DMS153 treated with DMSO at 0.1 percent for 48 hours (cell line): ENCODE results near the gene PPIE.

Experiments
- DNase-seq: peaks from one replicate; lab custom pipeline; 2025; ENCODE audit not compliant: unreplicated experiment; lab: John Stamatoyannopoulos, UW

The PPIE gene

DNA sequence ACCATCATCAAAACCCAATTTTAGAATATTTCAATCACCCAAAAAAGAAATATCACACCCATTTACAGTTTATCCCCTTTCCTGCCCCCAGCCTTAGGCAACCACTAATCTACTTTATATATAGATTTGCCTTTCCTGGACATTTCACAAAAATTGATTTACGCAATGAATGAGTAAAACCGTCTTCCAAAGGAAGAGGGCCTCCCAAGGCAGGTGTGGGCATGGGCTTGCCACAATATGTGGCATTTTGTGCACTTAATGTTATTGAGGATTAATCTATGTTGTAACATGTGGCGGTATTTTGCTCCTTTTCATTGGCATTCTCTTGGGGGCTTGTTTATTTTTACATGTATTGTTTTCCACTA lies 61.8 kb downstream of the PPIE start:
- no peak for DNase-seq

DNA sequence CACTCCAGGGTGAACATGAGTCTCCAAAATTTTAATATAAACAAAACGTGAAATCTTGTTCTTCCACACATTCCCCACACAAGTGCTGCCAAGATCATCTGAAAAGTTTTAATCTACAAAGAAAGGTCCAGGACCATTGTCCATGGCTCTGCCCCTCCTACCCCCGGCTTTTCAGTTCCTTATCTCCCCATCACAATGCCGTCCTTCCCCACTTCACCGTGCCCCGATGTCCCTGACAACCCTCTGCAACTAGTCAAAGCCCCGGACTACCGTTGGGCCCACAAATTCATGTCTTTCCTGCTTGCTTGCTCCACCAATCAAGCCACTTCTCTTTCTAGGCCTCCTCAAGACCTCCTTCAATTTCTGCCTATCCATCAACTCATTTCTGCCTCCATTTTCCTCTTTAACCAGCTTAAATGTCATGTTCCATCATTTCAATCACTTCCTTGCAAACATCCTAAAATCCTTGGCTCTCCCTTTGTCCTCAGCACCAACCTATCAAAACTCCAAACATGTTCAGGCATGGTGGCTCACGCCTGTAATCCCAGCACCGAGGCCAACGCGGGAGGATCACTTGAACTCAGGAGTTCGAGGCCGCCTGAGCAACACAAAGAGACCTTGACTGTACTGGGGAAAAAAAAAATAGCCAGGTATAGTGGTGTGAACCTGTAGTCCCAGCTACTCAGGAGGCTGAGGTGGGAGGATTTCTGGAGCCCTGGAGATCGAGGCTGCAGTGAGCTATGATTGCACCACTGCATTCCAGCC lies 64.0 kb downstream of the PPIE start:
- no peak for DNase-seq

DNA sequence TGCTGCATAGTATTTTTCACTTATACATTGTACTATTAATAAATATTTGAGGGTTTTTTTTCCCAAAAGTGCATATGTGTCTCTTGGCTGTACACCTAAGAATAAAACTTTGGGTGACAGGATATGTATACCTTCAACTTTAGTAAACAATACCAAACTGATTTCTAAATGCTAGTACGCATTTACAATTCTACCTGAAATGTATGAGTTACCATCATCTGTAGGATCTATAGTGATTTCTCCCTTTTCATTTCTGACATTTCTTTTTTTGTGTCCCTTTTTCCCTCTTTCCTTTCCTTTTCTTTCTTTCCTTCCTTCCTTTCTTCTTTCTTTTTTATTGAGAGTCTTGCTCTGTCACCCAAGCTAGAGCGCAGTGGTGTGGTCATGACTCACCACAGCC lies 66.7 kb downstream of the PPIE start:
- DNase-seq = no peak

DNA sequence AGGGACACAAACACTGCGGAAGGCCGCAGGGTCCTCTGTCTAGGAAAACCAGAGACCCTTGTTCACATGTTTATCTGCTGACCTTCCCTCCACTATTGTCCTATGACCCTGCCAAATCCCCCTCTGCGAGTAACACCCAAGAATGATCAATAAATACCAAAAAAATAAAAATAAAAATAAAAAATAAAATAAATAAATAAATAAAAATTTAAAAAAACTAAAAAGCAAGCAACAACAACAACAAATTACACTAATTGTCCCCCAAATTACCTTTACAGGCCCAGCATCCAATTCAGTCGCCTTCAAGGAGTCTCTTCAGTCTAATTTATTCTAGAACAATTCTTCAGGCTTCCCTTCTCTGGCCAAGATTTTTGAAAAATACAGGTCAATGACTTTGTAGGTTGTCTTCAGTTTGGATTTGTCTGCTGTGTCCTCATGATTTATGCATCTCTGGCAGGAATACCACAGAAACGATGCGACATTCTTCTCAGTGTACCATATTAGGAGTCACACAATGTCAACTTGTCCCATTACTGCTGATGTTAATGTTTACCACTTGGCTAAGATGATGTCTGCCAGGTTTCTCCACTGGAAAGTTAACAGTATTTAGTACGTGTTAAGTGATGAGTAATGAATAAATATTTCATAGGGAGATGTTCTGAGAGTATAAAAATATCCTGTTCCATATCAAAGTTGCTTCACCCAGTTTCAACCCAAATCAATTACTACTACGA lies 70.3 kb downstream of the PPIE start:
- no peak for DNase-seq

DNA sequence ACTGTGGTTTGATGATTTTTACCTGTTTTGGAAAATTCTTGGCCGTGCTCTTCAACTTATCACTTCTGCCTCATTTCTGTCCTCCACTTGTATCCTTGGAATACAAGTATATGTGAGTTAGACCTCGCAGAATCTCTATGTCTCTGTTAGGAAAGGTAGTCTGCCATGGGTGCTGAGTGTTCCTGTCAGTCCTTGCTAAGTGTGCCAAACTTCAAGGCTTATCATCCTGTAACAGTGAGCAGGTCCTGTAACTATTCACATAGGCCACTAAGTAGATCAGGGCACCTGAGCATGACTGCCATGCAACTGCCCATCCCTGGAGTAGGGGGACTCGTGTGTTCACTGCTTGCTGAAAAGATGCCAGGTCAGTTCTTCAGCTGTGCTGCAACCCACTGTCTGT lies 74.2 kb downstream of the PPIE start:
- DNase-seq = no peak
